ENCODE measurements around the gene FADS1. TPM values are rescaled to one million over a fixed set of nuclear protein-coding genes. Genes with fewer than 3 reads are reported as not detected.

Gene FADS1
- total and polyA plus RNA-seq, 2 of the 13 experiments (the other 11 are each of a cell fraction or from before 2014, with no cell fraction given) = 91.8 to 108 TPM

- TF ChIP-seq ZNF280D (CRISPR knock-in tag; IDR thresholded peaks at IDR 0.05) (no peak; the same call in 1 of the 2 replicates), GATAD1 (CRISPR knock-in tag; IDR thresholded peaks at IDR 0.05) (peak; percentile 85), SRSF4 (IDR thresholded peaks at IDR 0.05; ENCODE audit: low read depth, low read length, poor library complexity, severe bottlenecking) (no peak), ZNF343 (CRISPR knock-in tag; IDR thresholded peaks at IDR 0.05) (peak; percentile 96), SMAD3 (CRISPR knock-in tag; IDR thresholded peaks at IDR 0.05) (peak; percentile 81; the same call in 1 of the 2 replicates)
These were observed at the start of gene FADS1 (continued) for GRCh38 chr11:61816736-61817455.

DNA sequence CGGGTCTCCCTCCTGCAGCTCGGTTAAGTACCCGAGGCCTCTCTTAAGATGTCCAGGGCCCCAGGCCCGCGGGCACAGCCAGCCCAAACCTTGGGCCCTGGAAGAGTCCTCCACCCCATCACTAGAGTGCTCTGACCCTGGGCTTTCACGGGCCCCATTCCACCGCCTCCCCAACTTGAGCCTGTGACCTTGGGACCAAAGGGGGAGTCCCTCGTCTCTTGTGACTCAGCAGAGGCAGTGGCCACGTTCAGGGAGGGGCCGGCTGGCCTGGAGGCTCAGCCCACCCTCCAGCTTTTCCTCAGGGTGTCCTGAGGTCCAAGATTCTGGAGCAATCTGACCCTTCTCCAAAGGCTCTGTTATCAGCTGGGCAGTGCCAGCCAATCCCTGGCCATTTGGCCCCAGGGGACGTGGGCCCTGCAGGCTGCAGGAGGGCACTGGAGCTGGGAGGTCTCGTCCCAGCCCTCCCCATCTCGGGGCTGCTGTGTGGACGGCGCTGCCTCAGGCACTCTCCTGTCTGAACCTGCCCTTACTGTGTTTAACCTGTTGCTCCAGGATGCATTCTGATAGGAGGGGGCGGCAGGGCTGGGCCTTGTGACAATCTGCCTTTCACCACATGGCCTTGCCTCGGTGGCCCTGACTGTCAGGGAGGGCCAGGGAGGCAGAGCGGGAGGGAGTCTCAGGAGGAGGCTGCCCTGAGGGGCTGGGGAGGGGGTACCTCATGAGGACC lies 49.6 kb upstream of the FADS1 start:
- H3K9ac ChIP-seq (ENCODE audit: insufficient read depth, low read depth, low read length) = no peak overlapping the region
- no peak for ATAC-seq
- no peaks in the 10 kb centered on the region for H3K79me2 ChIP-seq (ENCODE audit: insufficient read depth, low read length)
- H3K4me2 ChIP-seq (ENCODE audit: low read depth, low read length) = no peak overlapping the region
- in situ Hi-C loops (cut with HindIII; ENCODE audit: extremely low pct_ligation_motif_present, low pct_unique_long_range_greater_than_20kb) (no loop called here), intact Hi-C loops (cut with micrococcal nuclease; ENCODE audit: unreplicated experiment) (no loop called here)
- H3K27me3 ChIP-seq (ENCODE audit: control insufficient read depth in 1 of 2, insufficient read depth in 2 of 2, low read length in 2 of 2) = peaks cover 0 to 1% of the 10 kb centered on the region in 2 experiments; a peak in 1 of 5 replicates
- H3K27ac ChIP-seq (ENCODE audit: extremely low read length, insufficient read depth, low read length) = no peak overlapping the region
- peak; percentile 23 for TF ChIP-seq AGO2 (optimal IDR thresholded peaks at IDR 0.05; ENCODE audit: low read depth, low read length)
- no peak for TF ChIP-seq ZNF251 (CRISPR knock-in tag; IDR thresholded peaks at IDR 0.05)
- no peak for TF ChIP-seq ZMYM4 (CRISPR knock-in tag; IDR thresholded peaks at IDR 0.05)
- no peak for TF ChIP-seq NR3C1 (CRISPR knock-in tag; IDR thresholded peaks at IDR 0.05)
- no peak for TF ChIP-seq RFX3 (CRISPR knock-in tag; IDR thresholded peaks at IDR 0.05)
- ChIA-PET CTCF (ENCODE audit: low intra/inter-chr PET ratio, low total read pairs) (no interaction called here), POLR2A (no interaction called here)
- BruUV-seq (replicated peaks) = TSS peak; percentile 58
- H3K9me3 ChIP-seq (ENCODE audit: low read length) = no peaks in the 10 kb centered on the region
- no peak for FAIRE-seq
- H3K36me3 ChIP-seq (replicated peaks in 1 of 2; ENCODE audit: control insufficient read depth in 1 of 2, insufficient read depth in 2 of 2, low read length in 2 of 2) = peaks cover 0 to 12% of the 10 kb centered on the region in 2 experiments; a peak in 2 of 5 replicates
- no peak for DNase-seq (ENCODE audit: low spot score)
- 90% methylated on average over 12 of the region's 18 CpGs for WGBS (ENCODE audit: low lambda C conversion rate)
- H3K4me3 ChIP-seq (replicated peaks in 1 of 3; ENCODE audit: insufficient read depth in 1 of 3, low read depth in 2 of 3, low read length in 3 of 3) = no peak overlapping the region
- no peaks in the 10 kb centered on the region for H4K20me1 ChIP-seq (ENCODE audit: insufficient read depth, low read length)
- no peak overlapping the region for H2AFZ ChIP-seq (ENCODE audit: low read length)
- peaks cover 24% of the 10 kb centered on the region for H3K4me1 ChIP-seq (ENCODE audit: insufficient read depth, low read length)

Data from HepG2 (cell line).